Liver (tissue), 9 donors: Measurements from ENCODE around the gene SLC19A2. TPM values are rescaled to one million over a fixed set of nuclear protein-coding genes. Genes with fewer than 3 reads are reported as not detected.

Source experiments
- DNase-seq: peaks from one replicate; pipeline ENCODE4 v3.0.0-alpha.2; 2017; ENCODE audit warnings: low spot score
- H3K27ac ChIP-seq, 2 donors: one replicate each; pipeline ENCODE4 v1.7.0; 2013; ENCODE audit warnings: inconsistent platforms in 2 of 2, low read length in 2 of 2, control low read depth in 1 of 2, low read depth in 1 of 2, mild to moderate bottlenecking in 1 of 2
- H3K27me3 ChIP-seq, 4 donors: one replicate each; pipeline versions ENCODE4 v1.6.1 to v1.7.0; 2013; ENCODE audit warnings: low read length in 3 of 4, inconsistent platforms in 1 of 4, mild to moderate bottlenecking in 1 of 4, moderate library complexity in 1 of 4; ENCODE audit not compliant: control insufficient read depth in 4 of 4, insufficient read depth in 4 of 4
- H3K36me3 ChIP-seq, 4 donors: one replicate each; pipeline versions ENCODE4 v1.6.1 to v1.7.0; 2013; ENCODE audit warnings: low read length in 3 of 4, mild to moderate bottlenecking in 3 of 4, low read depth in 1 of 4, moderate library complexity in 1 of 4; ENCODE audit not compliant: control insufficient read depth in 4 of 4, insufficient read depth in 3 of 4
- H3K4me1 ChIP-seq, 4 donors: one replicate each; pipeline versions ENCODE4 v1.6.1 to v1.7.0; 2013; ENCODE audit warnings: low read length in 3 of 4, mild to moderate bottlenecking in 3 of 4, moderate library complexity in 1 of 4; ENCODE audit not compliant: control insufficient read depth in 4 of 4, insufficient read depth in 4 of 4
- H3K4me3 ChIP-seq, 3 donors: one replicate each; pipeline versions ENCODE4 v1.6.1 to v1.7.0; 2013; ENCODE audit warnings: low read length in 3 of 3, control low read depth in 1 of 3, low read depth in 1 of 3, mild to moderate bottlenecking in 1 of 3
- H3K9ac ChIP-seq, 2 donors: one replicate each; pipeline ENCODE4 v1.7.0; 2013; ENCODE audit warnings: low read length in 2 of 2, mild to moderate bottlenecking in 2 of 2, moderate library complexity in 2 of 2, control low read depth in 1 of 2, low read depth in 1 of 2
- H3K9me3 ChIP-seq, 4 donors: one replicate each; pipeline versions ENCODE4 v1.6.1 to v1.7.0; 2013; ENCODE audit warnings: low read length in 3 of 4; ENCODE audit not compliant: control insufficient read depth in 4 of 4
- ATF3 ChIP-seq: IDR thresholded peaks from 2 replicates; pipeline ENCODE4 v1.6.1; 2016; ENCODE audit warnings: antibody characterized with exemption
- CTCF ChIP-seq: fragments of 150-350 bp; IDR thresholded peaks from 2 replicates; pipeline ENCODE4 v1.5.1; 2017; ENCODE audit warnings: improper control_type of control experiment, low read depth, low read length; ENCODE audit not compliant: missing input control
- EGR1 ChIP-seq, 2 donors: IDR thresholded peaks; 2 replicates each; pipeline ENCODE4 v1.6.1; 2016 to 2018; ENCODE audit warnings: antibody characterized with exemption in 2 of 2, low read depth in 2 of 2
- FOXA1 ChIP-seq: IDR thresholded peaks from 2 replicates; pipeline ENCODE4 v1.6.1; 2016; ENCODE audit warnings: antibody characterized with exemption
- FOXA2 ChIP-seq: IDR thresholded peaks from 2 replicates; pipeline ENCODE4 v1.6.1; 2016; ENCODE audit warnings: antibody characterized with exemption
- GABPA ChIP-seq, 2 donors: IDR thresholded peaks in 1 of 2; conservative IDR thresholded peaks in 1 of 2; 2 replicates each; pipeline ENCODE4 v1.6.1; 2016; ENCODE audit warnings: antibody characterized with exemption in 2 of 2, mild to moderate bottlenecking in 1 of 2, moderate library complexity in 1 of 2
- HNF4A ChIP-seq, 2 donors: conservative IDR thresholded peaks; 2 replicates each; pipeline ENCODE4 v1.6.1; 2016; ENCODE audit warnings: antibody characterized with exemption in 2 of 2, mild to moderate bottlenecking in 2 of 2
- HNF4G ChIP-seq: IDR thresholded peaks from 2 replicates; pipeline ENCODE4 v1.6.1; 2016; ENCODE audit warnings: antibody characterized with exemption
- JUND ChIP-seq, 2 donors: IDR thresholded peaks; 2 replicates each; pipeline ENCODE4 v1.6.1; 2016; ENCODE audit warnings: antibody characterized with exemption in 2 of 2
- MAX ChIP-seq: IDR thresholded peaks from 2 replicates; pipeline ENCODE4 v1.6.1; 2016; ENCODE audit warnings: antibody characterized with exemption
- RAD21 ChIP-seq, 2 donors: IDR thresholded peaks; 2 replicates each; pipeline ENCODE4 v1.6.1; 2016; ENCODE audit warnings: antibody characterized with exemption in 2 of 2, mild to moderate bottlenecking in 2 of 2
- REST ChIP-seq: IDR thresholded peaks from 2 replicates; pipeline ENCODE4 v1.6.1; 2016; ENCODE audit warnings: antibody characterized with exemption, mild to moderate bottlenecking
- RXRA ChIP-seq, 2 donors: IDR thresholded peaks; 2 replicates each; pipeline ENCODE4 v1.6.1; 2017 to 2018; ENCODE audit warnings: antibody characterized with exemption in 2 of 2, mild to moderate bottlenecking in 1 of 2
- SP1 ChIP-seq: IDR thresholded peaks from 2 replicates; pipeline ENCODE4 v1.6.1; 2018; ENCODE audit warnings: antibody characterized with exemption, mild to moderate bottlenecking
- TAF1 ChIP-seq: conservative IDR thresholded peaks from 2 replicates; pipeline ENCODE4 v1.6.1; 2016; ENCODE audit warnings: antibody characterized with exemption, mild to moderate bottlenecking
- YY1 ChIP-seq: IDR thresholded peaks from 2 replicates; pipeline ENCODE4 v1.6.1; 2016; ENCODE audit warnings: antibody characterized with exemption, mild to moderate bottlenecking
- WGBS: extraction: QIAGEN DNeasy Blood & Tissue Kit; methylation state at CpG from one replicate; pipeline ENCODE4 v1.1.7; 2013; 5-methylcytosine and 5-hydroxymethylcytosine counted together
- polyA plus RNA-seq, 2 donors: library from polyadenylated mRNA; stranded (reverse) in 1 of 2; unstranded in 1 of 2; fragments of 200-250 nt in 1 of 2; fragments of >200 nt in 1 of 2; fragmentation: Nextera tagmentation in 1 of 2; extraction: Ambion mirVana in 1 of 2; gene quantifications; one replicate each; pipeline versions ENCODE4 v1.2.1 to v1.2.3, GENCODE V29; 2013 to 2015
- total RNA-seq, 2 donors: library from RNA; depleted of rRNA; stranded (reverse); fragments of >200 nt; gene quantifications; one replicate each; pipeline ENCODE4 v1.2.3, GENCODE V29; 2014
- donor health status: healthy.
- donor health status: healthy.
- donor health status: healthy.
- donor health status: healthy.
- donor health status: healthy.

Gene SLC19A2
- total and polyA plus RNA-seq, 4 donors, result 4.8 to 18.7 (median 9.8) TPM

GRCh38 chr1:169527001-169527400 lies 41.3 kb upstream of the SLC19A2 start:
- no peak overlapping the region for H3K9ac ChIP-seq
- WGBS, result 89% methylated on average over 3 of the region's 3 CpGs
- peaks cover 3 to 70% (median 58%) of the 10 kb centered on the region in 4 donors for H3K36me3 ChIP-seq
- TF ChIP-seq HNF4A (conservative IDR thresholded peaks at IDR 0.05), result no peak
- no peak for TF ChIP-seq REST
- TF ChIP-seq YY1, result no peak
- TF ChIP-seq FOXA1, result no peak
- TF ChIP-seq SP1, result no peak
- TF ChIP-seq ATF3, result no peak
- TF ChIP-seq JUND (IDR thresholded peaks at IDR 0.05), result no peak
- TF ChIP-seq FOXA2, result no peak
- TF ChIP-seq GABPA (IDR thresholded peaks at IDR 0.05 in 1 of 2, conservative IDR thresholded peaks at IDR 0.05 in 1 of 2), result no peak
- no peak for TF ChIP-seq RAD21 (IDR thresholded peaks at IDR 0.05)
- no peak for TF ChIP-seq TAF1
- TF ChIP-seq EGR1 (IDR thresholded peaks at IDR 0.05; ENCODE audit: low read depth in 2 of 2), result no peak
- TF ChIP-seq RXRA (IDR thresholded peaks at IDR 0.05), result no peak
- no peak for TF ChIP-seq MAX
- H3K4me1 ChIP-seq, result peaks cover 6 to 16% (median 11%) of the 10 kb centered on the region in 4 donors
- no peak overlapping the region for H3K27ac ChIP-seq
- no peak overlapping the region for H3K4me3 ChIP-seq
- H3K27me3 ChIP-seq, result no peaks in the 10 kb centered on the region
- no peaks in the 10 kb centered on the region for H3K9me3 ChIP-seq
- no peak for DNase-seq

- Histone ChIP-seq H3K27ac (no peak overlapping the region), H3K9me3 (no peaks in the 10 kb centered on the region), H3K36me3 (peaks cover 3 to 67% (median 56%) of the 10 kb centered on the region in 4 donors), H3K4me3 (no peak overlapping the region), H3K27me3 (no peaks in the 10 kb centered on the region), H3K4me1 (peaks cover 6 to 16% (median 11%) of the 10 kb centered on the region in 4 donors), H3K9ac (no peak overlapping the region)
- WGBS, result 81% methylated on average over 1 of the region's 1 CpG
- TF ChIP-seq FOXA1 (no peak), JUND (IDR thresholded peaks at IDR 0.05) (no peak), HNF4G (no peak), SP1 (no peak), GABPA (IDR thresholded peaks at IDR 0.05 in 1 of 2, conservative IDR thresholded peaks at IDR 0.05 in 1 of 2) (no peak), CTCF (no peak)
- no peak for DNase-seq
Measured at GRCh38 chr1:169526120-169526832, 40.5 kb upstream of the SLC19A2 start.
